Neural cell (in vitro differentiated cells): ENCODE results near the gene SORCS1. TPM values are rescaled to one million over a fixed set of nuclear protein-coding genes. Genes with fewer than 3 reads are reported as not detected.

Experiments
- H2AFZ ChIP-seq: fragments of 200-600, 300-800 bp; sonication (generic), shearing (Covaris generic); 2 replicates; pipeline ENCODE4 v1.6.0; 2014; ENCODE audit warnings: low read depth, mild to moderate bottlenecking, antibody characterized with exemption, low read length, moderate library complexity
- H3F3A ChIP-seq: fragments of 200-600 bp; shearing (Covaris generic); 2 replicates; pipeline ENCODE4 v1.6.1; 2016; ENCODE audit warnings: mild to moderate bottlenecking, moderate library complexity, mixed read lengths, antibody characterized with exemption, low read length; ENCODE audit not compliant: insufficient read depth, poor library complexity, severe bottlenecking
- H3K27ac ChIP-seq: fragments of 200-600, 300-800 bp; sonication (generic), shearing (Covaris generic); 2 replicates; pipeline ENCODE4 v1.5.1; 2014; ENCODE audit warnings: mild to moderate bottlenecking, low read length, moderate library complexity
- H3K27me3 ChIP-seq: fragments of 300-800, 200-600 bp; sonication (generic), shearing (Covaris generic); 2 replicates; pipeline ENCODE4 v1.6.0; 2014; ENCODE audit warnings: mild to moderate bottlenecking, low read depth, low read length, moderate library complexity; ENCODE audit not compliant: insufficient read depth
- H3K36me3 ChIP-seq: fragments of 300-800, 200-600 bp; sonication (generic), shearing (Covaris generic); 2 replicates; pipeline ENCODE4 v1.5.1; 2014; ENCODE audit warnings: mild to moderate bottlenecking, antibody characterized with exemption, low read length, moderate library complexity; ENCODE audit not compliant: insufficient read depth
- H3K4me2 ChIP-seq: fragments of 300-800, 200-600 bp; sonication (generic), shearing (Covaris generic); 2 replicates; pipeline ENCODE4 v1.6.0; 2014; ENCODE audit warnings: mild to moderate bottlenecking, low read length
- H3K4me3 ChIP-seq: fragments of 300-800, 200-600 bp; sonication (generic), shearing (Covaris generic); 2 replicates; pipeline ENCODE4 v1.5.1; 2014; ENCODE audit warnings: mild to moderate bottlenecking, low read length, moderate library complexity
- H3K79me2 ChIP-seq: fragments of 200-600 bp; shearing (Covaris generic); replicated peaks from 2 replicates; pipeline ENCODE4 v1.6.0; 2014; ENCODE audit warnings: mild to moderate bottlenecking, low read length, moderate library complexity; ENCODE audit not compliant: insufficient read depth
- H3K9ac ChIP-seq: fragments of 300-800, 200-600 bp; sonication (generic), shearing (Covaris generic); 2 replicates; pipeline ENCODE4 v1.6.1; 2016; ENCODE audit warnings: mild to moderate bottlenecking, low read length, mixed read lengths
- H3K9me2 ChIP-seq: fragments of 200-600 bp; shearing (Covaris generic); 2 replicates; pipeline ENCODE4 v1.6.1; 2016; ENCODE audit warnings: mild to moderate bottlenecking, low read length, mixed read lengths; ENCODE audit not compliant: insufficient read depth
- H3K9me3 ChIP-seq: fragments of 200-600, 300-800 bp; sonication (generic), shearing (Covaris generic); 2 replicates; pipeline ENCODE4 v1.6.1; 2016; ENCODE audit warnings: mild to moderate bottlenecking, mixed run types, low read length, moderate library complexity, mixed read lengths
- H4K20me1 ChIP-seq: fragments of 200-600 bp; shearing (Covaris generic); 2 replicates; pipeline ENCODE4 v1.6.1; 2016; ENCODE audit warnings: mild to moderate bottlenecking, mixed run types; ENCODE audit not compliant: insufficient read depth
- CTCF ChIP-seq: fragments of 450-650 bp; IDR thresholded peaks from 2 replicates; pipeline ENCODE4 v1.5.1; 2014; ENCODE audit warnings: antibody characterized with exemption, mild to moderate bottlenecking, moderate library complexity; ENCODE audit not compliant: poor library complexity, severe bottlenecking
- EP300 ChIP-seq: fragments of 450-650 bp; conservative IDR thresholded peaks from 2 replicates; pipeline ENCODE4 v1.6.1; 2014; ENCODE audit warnings: antibody characterized with exemption, mild to moderate bottlenecking, moderate library complexity; ENCODE audit not compliant: poor library complexity, severe bottlenecking
- EZH2 ChIP-seq: fragments of 200-600, 300-800 bp; shearing (Covaris generic), sonication (generic); IDR thresholded peaks from 2 replicates; pipeline ENCODE4 v1.6.1; 2014; ENCODE audit warnings: antibody characterized with exemption, low read length, borderline replicate concordance, mild to moderate bottlenecking; ENCODE audit not compliant: insufficient read depth, poor library complexity, severe bottlenecking
- MXI1 ChIP-seq: fragments of 450-650 bp; conservative IDR thresholded peaks from 2 replicates; pipeline ENCODE4 v1.6.1; 2014; ENCODE audit warnings: antibody characterized with exemption, mild to moderate bottlenecking; ENCODE audit not compliant: poor library complexity, severe bottlenecking
- POLR2AphosphoS5 ChIP-seq: IDR thresholded peaks from 2 replicates; pipeline ENCODE4 v1.6.1; 2012
- RAD21 ChIP-seq: fragments of 450-650 bp; conservative IDR thresholded peaks from 2 replicates; pipeline ENCODE4 v1.6.1; 2014; ENCODE audit warnings: antibody characterized with exemption, mild to moderate bottlenecking, moderate library complexity
- REST ChIP-seq: IDR thresholded peaks from 2 replicates; pipeline ENCODE4 v1.6.1; 2012; ENCODE audit warnings: borderline replicate concordance
- SMC3 ChIP-seq: fragments of 450-650 bp; conservative IDR thresholded peaks from 2 replicates; pipeline ENCODE4 v1.6.1; 2014; ENCODE audit warnings: antibody characterized with exemption, mild to moderate bottlenecking, moderate library complexity; ENCODE audit not compliant: poor library complexity
- TAF1 ChIP-seq: IDR thresholded peaks from 2 replicates; pipeline ENCODE4 v1.6.1; 2012; ENCODE audit warnings: low read depth
- polyA plus RNA-seq: library from polyadenylated mRNA; depleted of rRNA; stranded (reverse); fragments of >200 nt; gene quantifications from 2 replicates; pipeline ENCODE4 v1.2.3, GENCODE V29; 2014

SORCS1 gene
- polyA plus RNA-seq, 1 donor from 2014 or later: 27.0 TPM

GRCh38 chr10:106528702-106529101 is 635.8 kb downstream of the SORCS1 start:
- Histone ChIP-seq H2AFZ (no peak overlapping the region), H3K27me3 (no peaks in the 10 kb centered on the region), H3F3A (no peaks in the 10 kb centered on the region), H3K27ac (no peak overlapping the region), H3K36me3 (no peaks in the 10 kb centered on the region), H3K9me2 (no peaks in the 10 kb centered on the region), H3K9me3 (no peaks in the 10 kb centered on the region), H3K4me2 (no peak overlapping the region), H3K4me3 (no peak overlapping the region), H4K20me1 (no peaks in the 10 kb centered on the region), H3K79me2 (no peaks in the 10 kb centered on the region), H3K9ac (no peak overlapping the region)
- no peak for TF ChIP-seq EP300
- TF ChIP-seq SMC3: no peak
- no peak for TF ChIP-seq RAD21
- TF ChIP-seq TAF1: no peak
- TF ChIP-seq CTCF: no peak
- TF ChIP-seq MXI1: no peak
- no peak for TF ChIP-seq REST
- TF ChIP-seq EZH2: no peak
- TF ChIP-seq POLR2AphosphoS5: no peak

- H3K79me2 ChIP-seq: no peaks in the 10 kb centered on the region
- no peaks in the 10 kb centered on the region for H3K9me3 ChIP-seq
- no peak overlapping the region for H3K4me2 ChIP-seq
- TF ChIP-seq REST (no peak), POLR2AphosphoS5 (no peak), EP300 (no peak), CTCF (no peak), SMC3 (no peak), EZH2 (no peak), TAF1 (no peak), RAD21 (no peak)
- no peak overlapping the region for H2AFZ ChIP-seq
- no peaks in the 10 kb centered on the region for H3K27me3 ChIP-seq
- no peak overlapping the region for H3K4me3 ChIP-seq
- no peak overlapping the region for H3K27ac ChIP-seq
- no peaks in the 10 kb centered on the region for H3K9me2 ChIP-seq
- H3K9ac ChIP-seq: no peak overlapping the region
- H3F3A ChIP-seq: no peaks in the 10 kb centered on the region
- H3K36me3 ChIP-seq: no peaks in the 10 kb centered on the region
- H4K20me1 ChIP-seq: no peaks in the 10 kb centered on the region
Observed at GRCh38 chr10:106525835-106526234, 638.7 kb downstream of the SORCS1 start.
